ENCODE measurements around the gene SOHLH2.

SOHLH2 gene

DNA sequence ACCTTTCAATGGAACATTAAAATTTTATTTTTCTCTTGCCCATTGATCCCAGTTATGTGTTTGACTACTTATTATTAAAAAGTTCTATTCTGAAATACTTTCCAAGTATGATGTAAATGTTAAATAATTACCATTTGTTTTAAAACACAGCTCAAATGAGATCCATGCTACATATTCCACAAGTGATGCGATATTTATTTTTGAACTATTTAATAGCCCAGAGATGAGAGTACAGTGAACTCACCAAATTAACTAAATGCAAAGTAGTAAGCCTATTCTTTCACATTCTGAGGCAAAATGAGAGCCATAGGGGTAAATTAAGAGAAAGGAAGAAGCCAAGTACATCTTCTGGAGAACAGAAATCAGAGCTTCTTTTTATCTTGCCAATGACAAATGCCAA is 82.0 kb downstream of the SOHLH2 start:
- H3K36me3 Mint-ChIP-seq, result no peaks in the 10 kb centered on the region
- H3K4me1 Mint-ChIP-seq, result peaks cover 0 to 5% of the 10 kb centered on the region in 2 donors
- H3K4me3 Mint-ChIP-seq, result no peak overlapping the region
- no peak overlapping the region for H3K27ac Mint-ChIP-seq
- ATAC-seq (replicated peaks), result no peak
- H3K9me3 Mint-ChIP-seq, result peaks cover 0 to 5% of the 10 kb centered on the region in 2 donors
- no peak for DNase-seq
- peaks cover 19 to 70% of the 10 kb centered on the region in 2 donors for H3K27me3 Mint-ChIP-seq

DNA sequence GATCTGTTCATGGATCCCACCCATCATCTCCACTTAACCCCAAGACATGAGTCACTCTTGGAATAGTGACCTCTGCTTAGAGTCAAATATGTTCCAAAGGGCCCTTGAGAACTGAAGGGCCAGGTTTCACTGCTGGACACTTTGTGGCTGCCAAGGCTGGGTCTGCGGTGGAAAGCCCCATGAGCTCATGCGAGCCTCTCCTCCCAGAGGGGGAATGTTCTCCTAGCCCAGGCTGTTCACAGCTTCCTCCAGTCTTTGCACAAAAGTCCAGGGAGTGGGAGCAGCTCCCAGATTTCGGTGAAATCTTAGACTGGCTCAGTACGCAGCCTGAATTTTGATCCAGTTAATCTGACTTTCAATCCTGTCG is 82.4 kb downstream of the SOHLH2 start:
- Mint-ChIP-seq H3K36me3 (no peaks in the 10 kb centered on the region), H3K4me3 (no peak overlapping the region), H3K27me3 (peaks cover 19 to 71% of the 10 kb centered on the region in 2 donors), H3K27ac (no peak overlapping the region), H3K4me1 (peaks cover 0 to 5% of the 10 kb centered on the region in 2 donors), H3K9me3 (peaks cover 0 to 5% of the 10 kb centered on the region in 2 donors)
- ATAC-seq (replicated peaks), result no peak
- no peak for DNase-seq

DNA sequence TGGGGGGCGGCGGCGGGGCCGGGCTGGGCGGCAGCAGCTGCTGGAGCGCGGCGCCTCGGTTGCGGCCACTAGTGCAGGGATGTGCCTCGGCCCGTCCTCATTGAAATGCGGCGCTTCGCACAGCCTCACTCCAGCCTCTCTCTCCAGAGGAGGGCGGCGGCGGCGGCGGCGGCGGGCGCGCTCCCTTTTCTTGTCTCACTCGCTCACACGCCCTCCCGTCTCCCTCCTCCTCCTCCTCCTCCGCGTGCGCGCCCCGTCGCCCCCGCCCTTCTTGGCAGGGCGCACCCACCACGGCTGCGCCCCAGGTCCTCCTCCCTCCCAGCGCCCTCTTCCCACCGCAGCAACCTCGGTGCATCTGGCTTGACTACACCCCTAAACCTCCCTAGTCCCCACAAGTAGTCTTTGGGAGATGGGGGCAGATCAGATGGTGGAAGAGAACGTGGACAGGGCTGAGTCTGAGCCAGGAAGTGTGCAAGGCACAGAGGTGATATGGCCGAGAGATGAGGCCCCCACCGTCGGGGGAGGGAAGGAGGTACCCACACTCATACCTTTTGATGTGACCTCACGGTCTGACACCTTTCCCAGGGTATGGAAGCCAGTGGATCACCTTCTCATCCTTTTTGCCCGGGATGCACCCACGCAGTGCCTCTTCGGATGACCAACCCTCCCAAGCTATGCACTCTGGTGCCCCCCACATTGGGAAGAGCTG is 83.0 kb downstream of the SOHLH2 start, which contains the start of gene DCLK1:
DCLK1 (minus strand) TSS at position 161 of the 709 bp plus-strand sequence.
- DNase-seq, result no peak
- H3K9me3 Mint-ChIP-seq, result peaks cover 0 to 5% of the 10 kb centered on the region in 2 donors
- peaks cover 19 to 76% of the 10 kb centered on the region in 2 donors for H3K27me3 Mint-ChIP-seq
- no peaks in the 10 kb centered on the region for H3K36me3 Mint-ChIP-seq
- H3K27ac Mint-ChIP-seq, result no peak within 1 kb of the TSS
- H3K4me3 Mint-ChIP-seq, result no peak within 1 kb of the TSS
- ATAC-seq (replicated peaks), result no peak
- peaks cover 0 to 5% of the 10 kb centered on the region in 2 donors for H3K4me1 Mint-ChIP-seq

DNA sequence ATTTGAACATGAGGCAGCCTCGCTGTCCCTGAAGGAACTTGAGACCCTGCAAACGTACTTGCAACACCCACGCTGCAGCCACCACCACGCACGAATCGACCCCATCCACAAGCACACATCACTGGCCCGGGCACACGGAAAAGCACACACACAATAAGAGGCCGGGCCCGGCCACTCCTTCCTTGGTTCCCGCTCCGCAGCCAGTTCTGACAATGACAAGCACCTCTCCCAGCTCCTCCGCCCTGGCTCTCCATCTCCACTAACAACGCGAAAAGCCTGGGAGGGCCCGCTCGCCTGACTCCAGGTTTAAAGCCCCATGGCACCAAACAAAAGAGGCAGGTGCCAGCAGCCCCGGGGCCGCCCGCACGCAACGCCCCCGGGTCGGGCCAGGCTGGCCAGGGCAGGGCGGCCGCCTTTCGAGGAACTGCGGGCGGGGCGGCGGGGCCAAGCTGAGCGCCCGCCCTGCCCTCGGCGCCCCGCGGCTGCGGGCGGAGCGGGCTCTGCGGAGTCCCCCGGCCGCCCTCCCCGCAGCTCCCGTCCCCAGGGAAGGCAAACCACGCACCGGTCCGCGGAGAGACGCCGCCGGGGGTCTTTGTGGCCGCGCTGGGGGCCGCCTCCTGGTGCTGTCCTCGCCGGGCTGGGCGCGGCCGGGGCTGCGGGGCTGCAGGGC is 83.7 kb downstream of the SOHLH2 start:
- no peak overlapping the region for H3K4me3 Mint-ChIP-seq
- H3K27me3 Mint-ChIP-seq, result peaks cover 19 to 76% of the 10 kb centered on the region in 2 donors
- peaks cover 0 to 3% of the 10 kb centered on the region in 2 donors for H3K9me3 Mint-ChIP-seq
- peaks cover 0 to 5% of the 10 kb centered on the region in 2 donors for H3K4me1 Mint-ChIP-seq
- peak in 1 of 2 donors; percentile 19 for ATAC-seq (replicated peaks)
- no peaks in the 10 kb centered on the region for H3K36me3 Mint-ChIP-seq
- no peak for DNase-seq
- no peak overlapping the region for H3K27ac Mint-ChIP-seq

DNA sequence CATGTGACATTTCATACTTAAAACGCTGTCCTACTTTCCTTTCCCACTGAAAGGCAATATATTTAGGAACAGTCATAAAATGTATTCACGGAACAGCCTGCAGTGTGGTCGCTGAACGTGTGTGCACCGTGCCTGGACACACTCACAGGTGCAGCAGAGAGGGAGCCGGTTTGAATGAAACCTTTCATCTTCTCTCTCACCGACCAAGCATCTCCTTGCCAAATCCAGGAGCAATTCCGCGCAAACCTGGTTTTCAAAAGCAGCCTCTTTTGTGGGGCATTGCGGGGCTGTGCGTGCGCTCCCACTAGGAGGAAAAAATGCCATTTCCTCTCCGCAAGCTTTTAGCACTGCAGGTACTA is 84.2 kb downstream of the SOHLH2 start:
- no peak overlapping the region for H3K27ac Mint-ChIP-seq
- no peak for DNase-seq
- no peak overlapping the region for H3K4me3 Mint-ChIP-seq
- H3K9me3 Mint-ChIP-seq, result peaks cover 0 to 2% of the 10 kb centered on the region in 2 donors
- H3K36me3 Mint-ChIP-seq, result no peaks in the 10 kb centered on the region
- H3K27me3 Mint-ChIP-seq, result peaks cover 19 to 71% of the 10 kb centered on the region in 2 donors
- peaks cover 0 to 5% of the 10 kb centered on the region in 2 donors for H3K4me1 Mint-ChIP-seq
- no peak for ATAC-seq (replicated peaks)

DNA sequence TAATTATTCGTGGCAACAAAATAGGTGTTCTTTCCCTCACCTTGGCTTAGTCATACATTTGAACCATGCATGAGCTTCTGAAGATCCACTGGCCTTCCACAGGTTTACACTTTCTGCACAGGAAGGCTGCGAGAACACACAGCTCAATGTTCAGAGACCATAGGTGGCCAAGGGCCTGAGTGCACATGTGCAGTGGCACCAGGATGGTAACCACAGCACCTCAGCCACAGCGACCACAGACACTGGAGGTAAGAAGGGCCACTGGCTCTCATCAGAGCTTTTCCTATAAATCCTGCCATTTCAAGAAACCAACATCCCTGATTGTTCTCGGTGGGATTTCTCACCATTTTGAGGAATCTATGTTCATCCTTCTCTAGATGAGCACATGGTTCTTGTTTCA is 84.8 kb downstream of the SOHLH2 start:
- Mint-ChIP-seq H3K27me3 (peaks cover 19 to 64% of the 10 kb centered on the region in 2 donors), H3K27ac (no peak overlapping the region), H3K36me3 (no peaks in the 10 kb centered on the region), H3K4me1 (peaks cover 0 to 5% of the 10 kb centered on the region in 2 donors), H3K4me3 (no peak overlapping the region), H3K9me3 (peaks cover 0 to 4% of the 10 kb centered on the region in 2 donors)
- DNase-seq (no peak), ATAC-seq (replicated peaks) (no peak)

DNA sequence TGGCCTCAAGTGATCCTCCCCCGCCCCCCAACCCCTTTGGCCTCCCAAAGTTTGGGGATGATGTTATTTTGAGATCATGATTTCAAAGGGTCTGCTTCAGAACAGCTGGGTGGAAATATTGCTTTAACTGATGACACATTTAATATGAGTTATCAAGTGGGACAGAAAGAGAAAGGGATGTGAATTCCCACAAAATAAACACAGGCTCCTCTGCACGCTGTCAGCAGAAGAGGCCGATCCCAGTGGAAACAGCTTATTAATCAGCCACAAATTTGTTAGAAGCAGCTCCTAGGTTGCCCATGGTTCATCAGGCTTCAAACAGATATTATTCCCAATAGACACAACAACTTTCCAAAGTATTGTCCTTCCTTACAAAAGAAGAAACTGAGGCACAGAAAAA is 87.9 kb downstream of the SOHLH2 start:
- peaks cover 0 to 4% of the 10 kb centered on the region in 2 donors for H3K9me3 Mint-ChIP-seq
- no peak for ATAC-seq (replicated peaks)
- H3K4me3 Mint-ChIP-seq, result no peak overlapping the region
- H3K27ac Mint-ChIP-seq, result no peak overlapping the region
- no peaks in the 10 kb centered on the region for H3K36me3 Mint-ChIP-seq
- H3K4me1 Mint-ChIP-seq, result peaks cover 0 to 5% of the 10 kb centered on the region in 2 donors
- DNase-seq, result no peak
- H3K27me3 Mint-ChIP-seq, result peaks cover 12 to 36% of the 10 kb centered on the region in 2 donors

DNA sequence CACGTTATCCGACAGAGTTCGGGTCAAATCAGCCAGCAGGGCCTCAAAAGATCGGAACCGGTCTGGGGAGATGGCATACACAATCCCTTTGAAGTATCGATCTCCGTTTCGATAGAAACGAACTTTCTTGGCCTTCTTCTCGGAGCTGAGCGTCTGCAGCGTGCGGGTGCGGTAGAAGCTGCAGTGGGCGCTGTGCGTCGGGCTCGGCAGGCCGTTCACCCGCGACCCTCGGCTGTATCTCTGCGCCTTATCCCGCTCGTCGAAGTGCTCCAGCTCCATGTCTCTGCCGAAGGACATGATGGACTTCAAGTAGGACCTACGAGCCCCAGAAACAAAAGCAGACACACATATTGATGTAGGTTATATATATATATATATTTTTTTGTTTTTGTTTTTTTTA is 88.5 kb downstream of the SOHLH2 start:
- no peak for DNase-seq
- Mint-ChIP-seq H3K4me3 (no peak overlapping the region), H3K27ac (no peak overlapping the region), H3K9me3 (peaks cover 0 to 4% of the 10 kb centered on the region in 2 donors), H3K27me3 (peaks cover 9 to 33% of the 10 kb centered on the region in 2 donors), H3K36me3 (no peaks in the 10 kb centered on the region), H3K4me1 (peaks cover 0 to 5% of the 10 kb centered on the region in 2 donors)
- no peak for ATAC-seq (replicated peaks)

DNA sequence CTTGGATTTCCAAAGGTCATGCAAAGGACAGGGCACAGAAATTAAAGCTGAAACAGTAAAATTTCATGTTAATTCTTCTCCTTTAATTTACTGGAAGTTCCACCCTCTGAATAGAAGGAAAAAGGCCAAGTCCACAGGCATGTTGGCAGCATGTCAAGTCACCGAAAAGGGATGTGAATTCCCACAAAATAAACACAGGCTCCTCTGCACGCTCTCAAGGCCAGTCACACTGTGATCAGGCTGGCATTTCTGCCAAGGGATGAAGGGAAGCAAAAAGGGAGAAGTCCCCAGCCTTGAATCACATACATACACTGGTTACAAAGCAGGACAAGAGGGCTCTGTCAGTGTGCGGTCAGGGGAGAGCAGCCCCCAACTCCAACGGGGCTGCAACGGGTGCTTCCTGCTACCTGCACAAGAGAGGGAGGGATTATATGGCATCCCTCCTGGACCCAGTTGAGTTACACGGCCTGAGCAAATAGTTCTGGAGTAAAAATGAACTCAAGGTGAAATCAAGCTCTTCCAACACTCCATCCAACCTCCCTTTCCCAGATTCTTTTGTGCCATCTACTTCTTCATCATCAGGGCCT is 90.0 kb downstream of the SOHLH2 start:
- Mint-ChIP-seq H3K4me3 (no peak overlapping the region), H3K27me3 (peaks cover 0 to 19% of the 10 kb centered on the region in 2 donors), H3K4me1 (no peaks in the 10 kb centered on the region), H3K9me3 (peaks cover 0 to 4% of the 10 kb centered on the region in 2 donors), H3K27ac (no peak overlapping the region), H3K36me3 (no peaks in the 10 kb centered on the region)
- DNase-seq (no peak), ATAC-seq (replicated peaks) (no peak)

All from stimulated activated naive B cell treated with anti-CD40 and anti-IgM and Interleukin-4, amounts not matched to agents 10 μg/mL and 1 μg/mL and 100 μg/mL, for 72 hours (primary cell).